NCI-H2196 treated with DMSO at 0.1 percent for 48 hours (cell line): ENCODE results near the gene TRAF3.

Experiments
- DNase-seq: peaks from one replicate; lab custom pipeline; 2025; ENCODE audit not compliant: unreplicated experiment; lab: John Stamatoyannopoulos, UW

The TRAF3 gene

GRCh38 chr14:102949062-102949800, 172.0 kb downstream of the TRAF3 start:
- DNase-seq: no peak

GRCh38 chr14:102949801-102950451, 172.7 kb downstream of the TRAF3 start:
- DNase-seq: peak; percentile 26

- no peak for DNase-seq
Observed at GRCh38 chr14:102951034-102951433, 173.8 kb downstream of the TRAF3 start.

GRCh38 chr14:102951799-102952198, 174.6 kb downstream of the TRAF3 start:
- DNase-seq: no peak

- no peak for DNase-seq
Observed at GRCh38 chr14:102952276-102952675, 175.0 kb downstream of the TRAF3 start.

GRCh38 chr14:102953100-102953499, 175.9 kb downstream of the TRAF3 start:
- no peak for DNase-seq

GRCh38 chr14:102954081-102954789, 177.0 kb downstream of the TRAF3 start:
- no peak for DNase-seq

- DNase-seq: no peak
Observed at GRCh38 chr14:102955636-102956408, 178.6 kb downstream of the TRAF3 start.

GRCh38 chr14:102957222-102957621, 180.0 kb downstream of the TRAF3 start:
- no peak for DNase-seq

- no peak for DNase-seq
Observed at GRCh38 chr14:102958461-102958860, 181.2 kb downstream of the TRAF3 start.
